Heart left ventricle (tissue), 13 donors: ENCODE results near the gene INPP5K.

Experiments
- POLR2A ChIP-seq, 2 donors: fragments of 450-650 bp; IDR thresholded peaks; one replicate each; pipeline ENCODE4 v1.6.1; 2017; ENCODE audit warnings: antibody characterized with exemption in 2 of 2, mild to moderate bottlenecking in 2 of 2, moderate library complexity in 2 of 2
- TF ChIP-seq, protein P1 (sequence below), 12 donors: fragments of 200-600 bp; sonication (generic) in 4 of 12; IDR thresholded peaks; one replicate each; pipeline versions ENCODE4 v1.5.0 to v1.8.0; 2018 to 2022; ENCODE audit warnings: antibody characterized with exemption in 12 of 12, mild to moderate bottlenecking in 5 of 12
- donor health status: ischemic (EF 13 %, LVEDD 7.1; RV severe dilation, severe dysfunction).
- donor health status: DM: no; HTN: yes; CAD: no.
- donor health status: DM: no; HTN: no; CAD: no.
- donor health status: ischemic (EF 25% LVEDD 6.9; RV normal size, moderate dysfunction).
- donor health status: ischemic (EF 25% LVEDD 5.7; RV mildly dilated, moderate dysfunction).
- donor health status: ischemic (EF 35%, LVEDD 5.7; RV mildly dilated, moderate dysfunction).
- donor health status: nonischemic (EF 11% LVEDD 7.7; RV severe dilation, severe dysfunction).
- donor health status: DM: yes; HTN: yes; CAD: no.
- donor health status: PGD.
- donor health status: ischemic (EF 29% LVEDD 5.4; RV normal size, mild dysfunction).
- donor health status: nonischemic (EF 23%, LVEDD 6.1; RV moderate dilation, normal function).

DNA sequence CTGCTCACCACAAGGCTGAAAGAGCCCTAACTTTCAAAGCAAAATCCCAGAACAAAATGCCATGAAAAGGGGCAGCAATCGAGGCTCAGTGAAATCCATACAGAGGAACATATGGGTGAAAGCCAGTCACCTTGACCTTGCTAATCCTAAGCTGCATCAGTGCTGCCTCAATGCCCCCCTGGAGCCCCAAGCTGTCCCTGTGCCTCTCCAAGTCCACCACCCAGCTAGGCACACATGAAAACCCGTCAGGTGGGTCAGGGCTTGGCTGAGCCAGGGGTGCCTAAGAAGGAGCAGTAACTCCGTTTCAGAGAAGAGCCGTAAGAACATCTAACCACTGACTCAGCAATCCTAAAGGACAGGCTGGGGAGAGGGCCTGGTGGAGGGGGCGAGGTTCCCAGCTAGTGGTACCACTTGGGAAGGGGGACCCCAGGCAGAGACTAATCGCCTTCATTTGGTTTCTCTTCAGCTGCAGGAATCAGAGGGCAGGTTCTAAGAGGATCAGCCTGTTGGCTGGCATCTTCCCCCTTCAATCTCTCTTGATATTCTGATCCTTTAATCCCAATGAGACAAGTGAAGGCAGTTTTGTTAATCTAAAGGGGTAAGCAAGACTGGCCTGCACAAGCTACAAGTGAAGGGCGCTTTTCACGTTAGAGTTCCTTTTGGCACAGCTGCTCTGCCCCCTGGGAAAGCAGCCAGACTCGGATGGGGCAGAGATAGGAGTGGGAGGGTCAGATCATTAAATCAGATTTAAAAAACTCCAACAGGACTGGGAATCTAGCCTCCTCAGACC lies 38.5 kb upstream of the INPP5K start:
- TF ChIP-seq, protein P1, sequence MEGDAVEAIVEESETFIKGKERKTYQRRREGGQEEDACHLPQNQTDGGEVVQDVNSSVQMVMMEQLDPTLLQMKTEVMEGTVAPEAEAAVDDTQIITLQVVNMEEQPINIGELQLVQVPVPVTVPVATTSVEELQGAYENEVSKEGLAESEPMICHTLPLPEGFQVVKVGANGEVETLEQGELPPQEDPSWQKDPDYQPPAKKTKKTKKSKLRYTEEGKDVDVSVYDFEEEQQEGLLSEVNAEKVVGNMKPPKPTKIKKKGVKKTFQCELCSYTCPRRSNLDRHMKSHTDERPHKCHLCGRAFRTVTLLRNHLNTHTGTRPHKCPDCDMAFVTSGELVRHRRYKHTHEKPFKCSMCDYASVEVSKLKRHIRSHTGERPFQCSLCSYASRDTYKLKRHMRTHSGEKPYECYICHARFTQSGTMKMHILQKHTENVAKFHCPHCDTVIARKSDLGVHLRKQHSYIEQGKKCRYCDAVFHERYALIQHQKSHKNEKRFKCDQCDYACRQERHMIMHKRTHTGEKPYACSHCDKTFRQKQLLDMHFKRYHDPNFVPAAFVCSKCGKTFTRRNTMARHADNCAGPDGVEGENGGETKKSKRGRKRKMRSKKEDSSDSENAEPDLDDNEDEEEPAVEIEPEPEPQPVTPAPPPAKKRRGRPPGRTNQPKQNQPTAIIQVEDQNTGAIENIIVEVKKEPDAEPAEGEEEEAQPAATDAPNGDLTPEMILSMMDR (IDR thresholded peaks at IDR 0.05) = no peak
- TF ChIP-seq POLR2A (IDR thresholded peaks at IDR 0.05) = no peak
